GM18867 (cell line): Measurements from ENCODE around the gene SFXN2.
A peak's percentile ranks its signal among the peaks of the same experiment; 100 is the strongest.
"Not testable (repeated sequence)": the region's sequence is repeated elsewhere in the genome, so short reads cannot be mapped to it uniquely, and the experiment has no call there.

Experiments
- ATAC-seq: cut with Tn5 transposase; IDR thresholded peaks from one replicate; pipeline ENCODE4 v1.9.1; 2021; ENCODE audit warnings: mild to moderate bottlenecking, moderate library complexity; ENCODE audit not compliant: unreplicated experiment

Gene SFXN2

DNA sequence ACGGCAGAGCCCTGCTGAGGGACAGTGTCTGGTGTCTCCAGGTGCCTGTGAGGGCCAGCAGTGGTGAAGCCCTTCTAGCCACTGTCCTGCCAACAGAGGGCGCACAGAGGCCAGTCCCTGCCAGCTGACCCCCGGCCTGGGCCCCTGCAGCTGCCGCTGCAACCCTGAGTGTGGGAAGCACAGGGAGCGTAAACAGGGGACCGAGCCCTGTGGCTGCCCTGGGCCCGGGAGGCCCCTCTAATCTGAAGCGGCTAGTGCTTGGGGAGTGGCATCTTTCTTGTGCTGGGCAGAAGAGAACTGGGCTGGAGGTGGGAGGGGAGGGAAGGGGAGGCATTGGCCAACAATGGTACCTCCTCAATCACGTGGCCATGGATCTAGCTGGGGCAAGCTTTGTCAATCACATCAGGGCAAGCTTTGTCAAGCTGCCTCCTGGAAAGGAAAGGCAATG, 35.6 kb upstream of the SFXN2 start:
- ATAC-seq, result no peak

DNA sequence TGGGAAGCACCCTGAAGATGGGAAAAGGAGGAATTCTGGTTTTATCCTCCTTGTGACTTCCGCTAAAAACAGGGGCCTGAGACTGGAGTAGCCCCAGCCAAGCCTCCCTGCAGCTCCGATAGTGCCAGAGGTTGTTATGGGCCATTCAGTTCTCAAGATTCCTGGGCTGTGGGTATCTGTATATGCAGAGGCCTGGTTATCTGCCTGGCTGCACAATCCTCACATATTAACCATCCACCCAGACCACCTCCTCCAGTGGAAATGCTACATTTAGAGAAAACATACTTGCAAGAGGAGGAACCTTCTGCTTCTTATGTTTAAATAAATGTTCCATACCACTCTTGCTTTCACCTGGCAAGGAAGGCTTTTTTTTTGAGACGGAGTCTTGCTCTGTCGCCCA, 34.8 kb upstream of the SFXN2 start:
- ATAC-seq, result no peak

DNA sequence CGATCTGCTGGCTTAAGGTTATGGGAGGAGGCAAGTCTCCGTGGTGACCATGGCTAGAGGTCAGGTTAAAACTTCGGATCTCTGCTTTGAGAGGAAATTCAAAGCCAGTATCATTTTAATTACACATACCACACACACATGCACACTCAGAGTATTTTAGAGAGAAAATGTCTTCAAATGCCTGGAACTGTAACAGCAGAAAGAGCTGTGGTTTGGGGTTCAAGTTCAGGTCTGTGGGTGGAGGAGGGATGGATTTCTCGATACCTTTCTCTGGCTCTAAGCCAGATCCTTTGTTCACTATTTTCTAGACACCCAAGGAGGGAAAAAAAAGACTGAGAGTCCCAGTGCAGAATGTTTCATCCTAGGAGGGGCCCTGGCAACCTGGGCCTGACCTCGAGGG, 32.7 kb upstream of the SFXN2 start:
- ATAC-seq, result no peak

DNA sequence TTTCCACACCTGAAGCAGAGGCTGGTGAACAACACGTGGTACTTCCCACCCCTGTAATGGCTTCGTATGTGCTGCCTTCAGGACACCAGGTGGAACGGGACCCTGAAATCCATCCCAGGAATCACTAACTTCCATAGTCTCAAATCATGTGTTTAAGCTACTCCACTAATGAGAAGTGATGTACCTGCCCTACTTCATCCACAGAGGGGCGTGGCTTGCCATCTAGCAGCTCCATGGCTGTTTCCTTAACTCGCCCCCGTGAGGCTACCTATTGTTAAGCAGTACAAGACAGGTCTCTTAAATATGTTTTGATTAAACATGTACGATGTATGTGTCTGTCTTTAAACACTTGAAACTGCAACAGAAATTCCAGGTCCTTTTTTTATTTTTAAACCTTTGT, 32.0 kb upstream of the SFXN2 start:
- ATAC-seq, result no peak

DNA sequence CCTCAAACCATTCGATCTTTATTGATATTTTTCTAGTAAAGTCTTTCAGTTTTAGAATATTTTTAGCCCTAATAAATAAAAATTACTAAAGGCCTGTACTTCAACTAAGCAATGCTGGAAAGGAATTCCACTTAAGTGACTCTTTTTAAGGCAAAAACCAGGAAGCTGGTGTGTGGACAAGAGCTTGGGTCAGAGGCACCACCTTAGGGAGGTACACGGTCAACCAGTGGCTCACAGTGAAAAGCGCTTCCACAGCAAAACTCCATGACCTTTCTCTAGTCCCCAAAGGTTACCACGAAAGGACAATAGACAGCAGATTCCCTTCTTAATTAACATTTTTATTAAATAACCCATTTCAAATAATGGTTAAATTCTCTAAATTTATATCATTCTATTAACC, 31.5 kb upstream of the SFXN2 start:
- no peak for ATAC-seq

DNA sequence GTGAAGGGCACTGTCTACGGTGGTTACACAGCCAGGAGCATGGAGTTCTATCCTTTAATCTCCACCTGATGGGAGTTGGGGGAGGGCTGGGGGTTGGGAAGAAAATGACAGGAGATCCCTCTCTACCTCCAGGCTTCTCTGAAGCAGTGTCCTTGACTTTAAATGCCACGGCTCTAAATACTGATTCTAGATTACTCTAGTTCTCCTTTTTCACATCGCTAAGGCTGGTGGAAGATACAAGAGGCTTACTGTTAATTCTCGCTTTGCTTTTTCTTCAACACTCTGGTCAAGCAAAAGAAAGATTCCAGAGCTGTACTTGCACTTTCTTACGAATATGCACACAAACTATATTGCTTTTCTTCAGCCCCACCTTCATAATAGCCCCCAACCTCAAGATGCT, 30.7 kb upstream of the SFXN2 start:
- ATAC-seq, result no peak

DNA sequence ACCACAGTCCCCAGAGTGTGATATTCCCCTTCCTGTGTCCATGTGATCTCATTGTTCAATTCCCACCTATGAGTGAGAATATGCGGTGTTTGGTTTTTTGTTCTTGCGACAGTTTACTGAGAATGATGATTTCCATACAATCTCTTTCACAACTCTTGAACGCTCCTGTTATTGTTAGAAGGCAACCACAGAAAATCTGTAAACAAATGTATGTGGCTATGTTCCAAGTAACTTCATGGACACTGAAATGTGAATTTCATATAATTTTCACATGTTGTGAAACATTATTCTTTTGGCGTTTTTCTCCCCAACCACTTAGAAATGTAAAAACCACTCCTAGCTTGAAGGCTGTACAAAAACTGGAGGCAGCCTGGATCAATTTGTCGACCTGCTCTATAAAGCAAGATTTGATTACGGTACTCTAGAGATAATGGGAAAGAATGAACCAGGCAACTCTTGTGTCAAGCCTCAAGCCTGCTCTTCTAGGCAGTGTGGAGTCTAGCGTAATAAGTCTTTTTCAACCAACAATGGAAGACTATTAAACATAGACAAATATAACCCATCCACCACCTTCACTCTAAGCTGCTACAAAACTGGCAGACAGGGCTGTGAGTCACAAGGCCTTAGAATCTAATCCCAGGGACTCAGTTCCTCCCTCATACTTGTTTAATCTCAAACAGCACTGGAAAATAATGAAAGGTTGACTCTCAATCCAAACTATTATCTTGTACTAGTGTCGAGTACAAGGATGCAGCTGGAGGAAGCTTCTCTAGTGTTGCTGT, 23.0 kb upstream of the SFXN2 start:
- ATAC-seq, result no peak

DNA sequence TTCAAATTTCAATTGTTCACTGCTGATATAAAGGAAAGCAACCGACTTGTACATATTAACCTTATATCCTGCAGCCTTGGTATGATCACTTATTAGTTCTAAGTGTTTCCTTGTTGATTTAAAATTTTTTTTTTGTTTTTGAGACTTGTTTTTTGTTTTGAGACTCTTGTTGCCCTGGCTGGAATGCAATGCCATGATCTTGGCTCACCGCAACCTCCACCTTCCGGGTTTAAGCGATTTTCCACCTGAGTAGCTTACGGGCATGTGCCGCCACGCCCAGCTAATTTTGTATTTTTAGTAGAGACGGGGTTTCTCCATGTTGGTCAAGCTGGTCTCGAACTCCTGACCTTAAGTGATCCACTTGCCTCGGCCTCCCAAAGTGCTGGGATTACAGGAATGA, 19.0 kb upstream of the SFXN2 start:
- not testable (repeated sequence) for ATAC-seq

DNA sequence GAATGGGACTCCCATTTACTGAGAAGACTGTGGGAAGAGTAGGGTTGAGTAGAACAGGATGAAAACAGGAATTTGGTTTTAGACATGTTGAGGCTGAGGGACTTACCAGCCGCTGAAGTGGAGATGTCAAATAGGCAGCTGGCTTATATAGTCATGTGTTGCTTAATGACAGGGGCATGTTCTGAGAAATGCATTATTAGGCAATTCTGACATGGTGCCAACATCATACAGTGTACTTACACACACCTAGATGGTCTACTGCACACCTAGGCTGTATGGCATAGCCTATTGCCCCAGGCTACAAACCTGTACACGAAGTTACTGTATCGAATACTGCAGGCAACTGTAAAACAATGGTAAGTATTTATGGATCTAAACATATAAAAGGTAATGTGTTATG, 17.7 kb upstream of the SFXN2 start:
- no peak for ATAC-seq

DNA sequence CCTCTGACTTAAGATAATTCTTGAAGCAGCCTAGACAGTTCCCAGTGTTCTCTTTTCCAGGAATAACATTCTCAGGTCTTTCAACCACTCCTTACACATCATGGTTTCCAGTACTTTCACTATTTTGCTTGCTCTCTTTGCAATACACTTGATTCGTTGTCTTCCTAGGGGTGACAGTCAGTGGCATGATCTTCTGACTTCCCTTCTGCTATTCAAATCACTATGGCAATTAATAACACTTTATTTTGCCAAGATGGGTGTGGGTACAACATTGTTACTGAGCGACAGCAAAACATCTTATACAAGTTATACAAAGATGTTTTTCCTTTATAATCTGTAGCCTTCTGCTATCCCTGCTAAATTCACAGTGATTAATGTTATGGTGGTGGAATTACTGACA, 15.5 kb upstream of the SFXN2 start:
- ATAC-seq, result no peak

DNA sequence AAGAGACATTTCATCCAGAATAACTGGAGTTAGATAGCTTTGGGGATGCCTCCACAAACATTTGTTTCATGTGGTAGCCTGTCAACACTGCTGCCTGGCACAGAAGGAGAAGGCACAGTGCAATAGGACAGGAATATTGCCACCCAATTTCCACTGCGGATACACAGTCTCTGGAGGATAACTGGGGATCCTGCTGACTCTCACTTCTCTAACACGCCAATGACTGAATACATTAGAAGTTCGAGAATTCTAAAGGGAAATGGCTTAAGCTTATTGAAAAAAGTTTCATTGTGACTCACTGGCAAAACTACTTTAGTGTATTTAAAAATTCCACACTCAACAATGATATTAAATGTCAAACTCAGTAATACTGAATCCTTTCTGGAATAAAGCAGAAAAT, 13.2 kb upstream of the SFXN2 start:
- ATAC-seq, result no peak

DNA sequence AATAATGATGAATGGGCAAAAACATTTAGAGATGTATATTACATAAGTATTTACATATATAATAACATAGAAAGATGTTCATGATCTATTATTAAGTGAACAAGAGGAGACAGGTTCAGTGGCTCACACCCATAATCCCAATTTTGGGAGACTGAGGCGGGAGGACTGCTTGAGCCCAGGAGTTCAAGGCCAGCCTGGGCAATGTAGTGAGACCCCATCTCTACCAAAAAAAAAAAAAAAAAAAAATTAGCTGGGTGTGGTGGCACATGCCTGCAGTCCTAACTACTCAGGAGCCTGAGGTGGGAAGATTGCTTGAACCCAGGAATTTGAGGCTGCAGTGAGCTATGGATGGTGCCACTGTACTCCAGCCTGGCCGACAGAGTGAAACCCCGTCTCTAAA, 12.6 kb upstream of the SFXN2 start:
- no peak for ATAC-seq

DNA sequence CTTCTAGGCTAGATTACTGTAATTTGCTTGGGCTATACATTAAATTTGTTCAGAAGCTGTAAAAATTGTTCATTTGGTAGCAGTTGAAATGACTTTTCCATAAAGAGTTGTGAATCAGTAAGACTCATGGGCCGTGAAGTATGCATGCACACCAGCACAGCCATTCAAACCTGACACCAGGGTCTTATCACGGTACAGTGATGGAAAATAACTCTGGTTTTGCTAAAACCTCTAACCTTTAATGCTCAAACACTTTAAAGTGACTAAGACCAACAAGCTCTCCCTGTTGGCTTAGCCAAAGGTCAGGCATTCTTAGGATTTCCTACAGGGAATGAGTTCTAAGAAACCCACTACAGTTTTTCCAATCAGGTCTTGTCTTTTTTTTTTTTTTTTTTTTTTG, 11.7 kb upstream of the SFXN2 start:
- ATAC-seq, result no peak

DNA sequence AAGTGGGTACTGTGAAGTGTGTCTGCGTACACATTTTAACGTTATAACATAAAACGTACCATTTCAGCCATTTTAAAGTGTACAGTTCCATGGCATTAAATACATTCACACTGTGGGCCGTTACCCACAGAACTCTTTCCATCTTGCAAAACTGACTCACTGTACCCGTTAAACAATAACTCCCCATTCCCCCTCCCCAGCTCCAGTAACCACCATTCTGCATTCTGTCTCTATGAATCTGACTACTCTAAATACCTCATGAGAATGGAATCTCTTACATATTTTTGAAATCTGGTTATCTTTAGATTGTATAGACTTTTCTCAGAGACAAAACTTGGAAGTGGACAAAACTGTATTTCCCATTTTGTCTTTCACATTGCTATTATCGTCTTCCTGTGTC, 9.5 kb upstream of the SFXN2 start:
- no peak for ATAC-seq

DNA sequence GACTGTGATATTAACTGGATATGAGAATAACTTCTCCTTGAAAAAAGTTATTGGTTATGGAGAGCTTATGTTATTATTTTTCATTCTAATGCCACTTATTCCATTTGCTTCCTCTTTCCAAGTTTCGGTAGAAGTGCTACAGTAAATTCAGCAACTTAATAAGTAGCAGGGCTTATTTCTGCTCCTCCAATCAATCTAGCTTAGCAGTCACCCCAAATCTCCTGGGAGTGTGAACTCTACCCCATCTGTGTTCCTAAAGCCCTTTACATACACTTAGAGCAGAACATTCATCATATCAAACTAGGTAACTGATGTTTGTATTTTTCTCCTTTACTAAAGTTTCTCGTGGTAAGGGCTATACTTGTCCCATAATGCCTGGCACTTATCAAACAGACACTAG, 8.9 kb upstream of the SFXN2 start:
- ATAC-seq, result no peak

DNA sequence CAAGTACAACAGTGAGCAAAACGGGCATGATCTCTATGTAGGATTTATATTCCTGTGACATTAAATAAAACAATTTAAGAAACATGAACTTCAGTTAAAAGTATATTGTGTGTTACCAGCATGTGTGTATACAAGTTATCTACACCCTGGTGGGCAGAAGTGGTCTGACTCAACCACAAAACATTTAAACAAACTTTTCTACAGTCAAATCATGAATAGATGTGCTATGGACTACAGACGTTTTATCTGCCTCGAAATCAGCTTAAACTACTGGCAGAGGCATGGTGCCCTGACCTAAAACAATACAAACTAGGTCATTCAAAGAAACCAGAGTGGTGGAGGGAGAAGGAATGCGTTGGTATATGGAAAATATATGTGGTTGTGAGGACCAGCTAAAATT, 3.8 kb upstream of the SFXN2 start:
- ATAC-seq, result no peak

DNA sequence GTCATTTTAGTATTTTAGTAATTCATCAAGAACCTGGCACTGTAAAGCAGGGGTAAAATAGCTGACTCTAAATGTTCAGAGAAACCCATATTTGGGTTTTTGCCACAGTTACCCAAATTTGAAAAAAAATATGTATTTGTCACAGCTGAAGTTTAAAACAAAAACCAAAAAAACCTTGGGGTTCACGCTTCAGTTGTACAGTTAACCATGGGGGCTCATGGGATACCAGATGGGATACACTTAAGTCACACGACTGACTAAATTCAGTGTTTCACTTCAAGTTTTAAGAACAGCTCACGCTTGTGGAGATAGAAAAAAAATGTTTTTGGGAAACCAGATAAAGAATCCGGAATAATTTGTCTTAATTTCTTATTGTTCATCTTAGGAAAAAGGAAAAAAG, 2.3 kb upstream of the SFXN2 start:
- ATAC-seq, result no peak

DNA sequence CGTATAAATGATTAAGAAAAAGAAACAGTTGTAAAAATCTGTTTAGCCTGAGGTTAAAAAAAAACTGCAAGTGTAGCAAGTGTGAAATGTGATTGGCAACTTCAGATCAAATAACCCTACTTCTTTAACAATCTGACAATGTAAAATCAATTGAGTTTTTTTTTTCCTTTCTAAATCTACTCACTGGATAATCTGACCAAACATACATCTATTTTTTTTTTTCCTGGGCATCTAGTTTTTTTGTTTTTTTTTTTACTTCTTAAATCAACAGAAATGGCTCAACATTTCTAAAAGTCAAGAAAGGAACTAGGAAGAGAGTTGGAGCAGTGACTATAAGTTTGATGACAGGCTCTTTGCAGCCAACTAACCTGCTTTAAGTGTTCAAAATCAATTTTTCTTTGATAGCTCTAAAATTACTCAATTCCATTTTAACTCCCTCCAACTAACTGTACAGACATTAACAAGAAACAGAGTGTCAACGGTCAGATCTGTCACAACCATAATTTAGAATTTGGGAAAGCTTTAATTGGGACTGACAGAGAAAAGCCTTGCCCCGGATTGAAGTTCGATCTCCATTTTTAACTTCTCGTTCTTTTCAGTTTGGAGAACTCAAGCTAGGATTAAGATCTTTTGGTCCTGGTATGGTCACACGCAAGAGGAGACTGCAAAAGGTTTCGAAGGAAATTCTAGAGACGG, 1.4 kb upstream of the SFXN2 start:
- no peak for ATAC-seq

DNA sequence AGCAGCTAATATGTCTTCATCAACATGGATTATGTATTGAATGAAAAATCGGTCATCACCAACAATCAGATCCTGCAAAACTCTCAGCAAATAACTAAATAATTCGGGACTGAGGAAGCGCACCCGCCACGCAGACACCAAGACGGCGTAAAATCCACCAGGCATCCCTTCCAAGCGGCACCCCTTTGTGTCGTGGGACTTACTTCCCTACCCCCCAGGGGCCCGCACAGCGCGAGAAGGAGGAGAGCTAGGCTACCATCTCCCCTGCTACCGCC, 960 bp upstream of the SFXN2 start:
- ATAC-seq, result peak; percentile 42

DNA sequence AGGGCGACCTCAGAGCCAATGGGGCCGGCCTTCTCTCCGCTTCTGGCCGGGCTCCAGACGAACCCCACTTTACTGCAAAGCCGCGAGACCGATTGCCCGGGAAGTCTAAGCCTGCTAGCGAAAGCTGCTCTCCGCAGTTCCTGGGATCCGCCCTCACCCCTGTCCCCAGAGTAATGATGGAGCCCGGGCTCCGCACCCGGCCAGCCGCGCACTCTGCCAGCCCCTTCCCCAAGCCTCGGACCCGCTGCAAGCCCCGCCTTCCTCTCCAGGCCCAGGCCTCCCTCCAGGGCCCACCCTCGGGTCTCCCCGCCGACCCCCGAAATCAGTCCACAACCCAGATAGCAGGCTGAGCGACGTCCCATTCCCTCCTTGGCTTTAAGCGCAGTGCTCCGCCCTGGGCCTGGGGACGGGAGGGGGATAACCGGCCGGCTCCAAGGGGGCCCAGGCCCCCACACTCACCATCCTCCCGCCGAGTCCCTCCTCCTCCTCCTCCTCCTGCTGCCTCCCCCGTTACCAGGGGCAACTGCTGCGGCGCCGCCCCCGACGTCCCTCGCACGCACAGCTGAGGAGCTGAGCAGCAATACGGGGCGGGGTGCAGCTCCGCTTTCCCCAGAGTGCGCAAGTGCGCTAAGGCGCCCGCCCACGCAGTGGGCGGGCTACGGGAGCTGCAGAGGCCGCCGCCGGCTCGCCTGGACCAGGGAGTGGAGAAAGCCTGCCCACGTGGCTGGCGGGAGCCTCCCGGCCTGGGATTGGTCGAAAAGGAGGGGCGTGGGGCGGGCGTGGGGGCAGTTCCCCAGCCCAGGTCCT, 419 bp upstream of the SFXN2 start, which contains the start of gene ARL3:
Gene ARL3 (minus strand): TSS at position 584 of the 807 bp plus-strand sequence. CDS start 122 bp downstream, at position 462.
- ATAC-seq, result peak; percentile 77

DNA sequence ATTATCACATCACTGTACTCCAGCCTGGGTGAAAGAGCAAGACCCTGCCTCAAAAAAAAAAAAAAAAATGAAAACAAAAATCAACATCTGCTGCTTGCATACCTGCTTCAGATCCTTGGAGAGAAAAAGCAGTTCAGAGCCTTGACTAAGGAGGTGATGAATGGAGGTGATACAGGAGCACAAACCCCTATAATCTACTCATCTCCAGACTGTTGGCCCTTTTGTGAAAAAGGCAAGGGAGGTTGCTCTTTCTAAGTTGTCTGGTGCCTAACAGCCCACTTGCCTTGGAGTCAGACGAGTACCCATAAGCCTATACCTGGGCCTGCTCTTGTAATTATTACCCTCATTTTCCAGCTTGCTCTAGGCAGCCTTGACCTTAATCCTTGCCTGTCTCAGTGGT, 1.4 kb downstream of the SFXN2 start:
- ATAC-seq, result no peak
